Activated T-helper 1 cell treated with anti-CD3 and anti-CD28 coated beads, Interleukin-12 subunit alpha, Interleukin-12 subunit beta, Interleukin-2, Interleukin-4 antibody, amounts not matched to agents 30 ng/mL and 10 ng/mL and 1 ng/mL, durations not matched to agents 14 hours and 24 hours and 36 hours (primary cell): Measurements from ENCODE around the gene ADARB2. TPM values are rescaled to one million over a fixed set of nuclear protein-coding genes. Genes with fewer than 3 reads are reported as not detected.

Experiments used
- DNase-seq: peaks from one replicate; pipeline ENCODE4 v3.0.0; 2021; ENCODE audit warnings: low spot score
- H3K27ac Mint-ChIP-seq: one replicate; pipeline ENCODE4 v1.8.0; 2021; ENCODE audit warnings: mild to moderate bottlenecking, mixed read lengths
- H3K27me3 Mint-ChIP-seq: one replicate; pipeline ENCODE4 v1.8.0; 2022; ENCODE audit warnings: mild to moderate bottlenecking, moderate library complexity, mixed read lengths; ENCODE audit not compliant: insufficient read depth
- H3K36me3 Mint-ChIP-seq: one replicate; pipeline ENCODE4 v1.8.0; 2021; ENCODE audit warnings: low read depth, mixed read lengths
- H3K4me1 Mint-ChIP-seq: one replicate; pipeline ENCODE4 v1.8.0; 2021; ENCODE audit warnings: low read depth, mixed read lengths
- H3K4me3 Mint-ChIP-seq: one replicate; pipeline ENCODE4 v1.8.0; 2021; ENCODE audit warnings: mild to moderate bottlenecking, moderate library complexity, mixed read lengths
- H3K9me3 Mint-ChIP-seq: one replicate; pipeline ENCODE4 v1.8.0; 2021; ENCODE audit warnings: mixed read lengths
- intact Hi-C: fragments of 100-400 bp; cut with micrococcal nuclease; formaldehyde crosslinking; loops from one replicate; pipeline ENCODE4 v1.15.1; 2024
- total RNA-seq: library from RNA; stranded (reverse); gene quantifications from 2 replicates; pipeline ENCODE4 v1.2.3, GENCODE V29; 2022

Gene ADARB2
- total RNA-seq, 1 donor from 2014 or later, result 0.05 TPM

DNA sequence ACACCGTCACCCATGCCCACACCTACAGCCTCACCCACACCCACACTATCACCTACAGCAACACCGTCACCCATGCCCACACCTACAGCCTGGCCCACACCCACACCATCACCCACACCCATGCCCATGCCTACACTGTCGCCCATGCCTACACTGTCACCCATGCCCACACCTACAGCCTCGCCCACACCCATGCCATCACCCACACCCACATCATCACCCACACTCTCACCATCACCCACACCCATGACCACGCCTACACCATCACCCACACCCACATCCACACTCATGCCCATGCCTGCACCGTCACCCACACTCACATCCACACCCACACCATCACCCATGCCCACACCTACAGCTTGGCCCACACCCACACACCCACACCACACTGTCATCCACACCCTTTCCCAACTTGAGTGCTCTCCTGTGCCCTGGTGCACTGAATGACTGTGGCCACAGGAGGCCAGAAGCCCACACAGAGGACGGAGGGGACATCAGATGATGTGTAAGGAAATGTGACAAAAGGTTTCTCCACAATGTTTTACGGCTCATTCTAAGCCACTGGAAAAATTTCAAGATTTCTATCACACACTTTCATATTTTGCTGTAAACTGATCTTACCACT lies 527.9 kb downstream of the ADARB2 start:
- H3K27me3 Mint-ChIP-seq, result no peaks in the 10 kb centered on the region
- no peak overlapping the region for H3K27ac Mint-ChIP-seq
- H3K9me3 Mint-ChIP-seq, result no peaks in the 10 kb centered on the region
- DNase-seq, result no peak
- peaks cover 5% of the 10 kb centered on the region for H3K4me1 Mint-ChIP-seq
- H3K36me3 Mint-ChIP-seq, result no peaks in the 10 kb centered on the region
- intact Hi-C loops, result no loop called here
- no peak overlapping the region for H3K4me3 Mint-ChIP-seq

DNA sequence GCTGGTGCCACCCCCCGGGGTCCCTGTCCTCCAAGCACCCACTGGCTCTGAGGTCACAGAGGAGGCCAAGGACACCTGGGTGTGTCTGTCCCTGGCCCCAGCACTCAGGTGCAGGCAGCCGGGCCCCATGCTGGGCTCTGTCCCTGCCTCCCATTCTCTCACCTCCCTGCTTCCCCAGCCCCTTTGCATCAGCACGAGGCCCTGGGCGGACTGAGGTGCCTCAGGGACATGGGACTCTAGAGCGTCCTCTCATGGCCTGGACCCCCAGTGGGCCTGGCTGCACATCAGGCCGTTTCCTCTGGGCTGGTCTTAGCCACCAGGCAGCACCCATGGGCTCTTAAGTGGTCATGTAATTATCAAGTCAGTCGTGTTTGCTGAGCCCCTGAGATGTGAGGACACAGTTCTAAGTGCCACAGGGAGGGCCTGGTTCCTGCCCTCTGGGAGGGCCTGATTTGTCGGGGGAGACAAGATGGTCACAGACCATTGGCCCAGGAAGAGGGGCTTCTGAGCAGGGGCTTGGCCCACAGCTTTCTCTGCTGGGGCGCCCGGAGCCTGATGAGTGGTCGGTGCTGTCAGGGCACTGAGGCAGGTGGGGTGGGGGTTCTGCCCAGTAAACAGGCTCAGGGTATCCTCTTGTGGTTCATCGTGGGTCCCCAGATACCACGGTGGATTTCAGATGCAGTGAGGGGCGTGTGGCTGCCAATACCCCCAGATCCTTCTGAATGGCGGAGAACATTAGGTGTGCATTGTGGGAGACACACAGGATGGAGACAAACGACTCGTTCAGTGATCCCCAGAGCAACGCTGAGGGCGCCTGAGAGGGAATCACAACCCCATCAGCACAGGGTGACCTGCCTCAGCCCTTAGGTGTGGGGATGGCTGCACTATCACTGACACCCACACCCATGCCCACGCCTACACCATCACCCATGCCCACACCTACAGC lies 528.7 kb downstream of the ADARB2 start:
- Mint-ChIP-seq H3K27ac (no peak overlapping the region), H3K27me3 (no peaks in the 10 kb centered on the region), H3K4me3 (no peak overlapping the region), H3K9me3 (no peaks in the 10 kb centered on the region), H3K36me3 (no peaks in the 10 kb centered on the region), H3K4me1 (peaks cover 5% of the 10 kb centered on the region)
- DNase-seq, result no peak
- intact Hi-C loops, result no loop called here

- Mint-ChIP-seq H3K27me3 (no peaks in the 10 kb centered on the region), H3K4me1 (peaks cover 5% of the 10 kb centered on the region), H3K27ac (no peak overlapping the region), H3K9me3 (no peaks in the 10 kb centered on the region), H3K36me3 (no peaks in the 10 kb centered on the region), H3K4me3 (no peak overlapping the region)
- no peak for DNase-seq
- intact Hi-C loops, result no loop called here
These were observed 530.7 kb downstream of the ADARB2 start for GRCh38 chr10:1206601-1207000.

DNA sequence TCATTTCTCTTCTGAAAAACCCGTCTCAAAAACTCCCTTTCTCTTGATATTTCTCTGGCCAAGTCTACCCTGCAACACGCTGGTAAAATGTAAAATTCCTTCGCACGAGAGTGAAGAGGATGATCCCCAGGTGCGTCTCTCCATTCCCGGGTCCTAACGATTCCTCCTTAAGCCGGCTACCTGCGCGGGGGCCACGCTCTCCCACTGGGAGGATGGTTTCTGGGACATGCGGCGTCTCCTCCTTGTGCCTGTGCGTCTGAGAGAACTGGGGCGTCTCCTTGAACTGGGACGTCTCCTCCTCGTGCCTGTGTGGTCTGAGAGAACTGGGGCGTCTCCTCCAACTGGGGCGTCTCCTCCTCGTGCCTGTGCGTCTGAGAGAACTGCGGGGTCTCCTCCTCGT lies 531.2 kb downstream of the ADARB2 start:
- Mint-ChIP-seq H3K9me3 (no peaks in the 10 kb centered on the region), H3K4me1 (peaks cover 5% of the 10 kb centered on the region)
- intact Hi-C loops, result no loop called here

GRCh38 chr10:1205450-1206030 lies 531.8 kb downstream of the ADARB2 start:
- H3K4me1 Mint-ChIP-seq, result peaks cover 5% of the 10 kb centered on the region
- DNase-seq, result no peak
- H3K27me3 Mint-ChIP-seq, result no peaks in the 10 kb centered on the region
- intact Hi-C loops, result no loop called here
- no peaks in the 10 kb centered on the region for H3K36me3 Mint-ChIP-seq
- H3K27ac Mint-ChIP-seq, result no peak overlapping the region
- H3K9me3 Mint-ChIP-seq, result no peaks in the 10 kb centered on the region
- no peak overlapping the region for H3K4me3 Mint-ChIP-seq

More for the DNA sequence above, 531.2 kb downstream of the ADARB2 start:
- no peaks in the 10 kb centered on the region for H3K36me3 Mint-ChIP-seq
- no peak overlapping the region for H3K27ac Mint-ChIP-seq
- H3K4me3 Mint-ChIP-seq, result no peak overlapping the region
- no peak for DNase-seq
- H3K27me3 Mint-ChIP-seq, result no peaks in the 10 kb centered on the region

GRCh38 chr10:1204434-1205326 lies 532.6 kb downstream of the ADARB2 start:
- no peaks in the 10 kb centered on the region for H3K36me3 Mint-ChIP-seq
- peaks cover 3% of the 10 kb centered on the region for H3K4me1 Mint-ChIP-seq
- H3K27ac Mint-ChIP-seq, result no peak overlapping the region
- DNase-seq, result no peak
- no peaks in the 10 kb centered on the region for H3K9me3 Mint-ChIP-seq
- intact Hi-C loops, result no loop called here
- H3K4me3 Mint-ChIP-seq, result no peak overlapping the region
- no peaks in the 10 kb centered on the region for H3K27me3 Mint-ChIP-seq

DNA sequence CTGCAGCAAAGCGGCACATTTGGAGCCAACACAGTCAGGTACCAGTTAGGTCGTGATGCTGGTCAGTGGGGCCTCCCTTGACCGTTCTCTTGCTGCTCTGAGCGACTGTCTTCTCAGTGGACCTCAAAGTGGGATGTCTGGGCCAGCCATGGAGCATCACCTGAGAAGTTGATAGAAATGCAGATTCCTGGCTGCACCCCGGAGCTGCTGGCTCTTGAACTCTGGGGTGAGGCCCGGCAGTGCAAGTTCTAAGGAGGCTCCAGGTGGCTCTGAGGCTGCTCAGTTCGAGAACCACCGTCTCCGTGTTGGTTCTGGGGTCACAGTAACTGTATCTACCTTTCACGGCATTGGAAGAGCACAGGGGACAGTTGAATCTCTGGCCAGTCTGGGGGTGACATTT lies 533.6 kb downstream of the ADARB2 start:
- Mint-ChIP-seq H3K27ac (no peak overlapping the region), H3K9me3 (no peaks in the 10 kb centered on the region), H3K36me3 (no peaks in the 10 kb centered on the region), H3K27me3 (no peaks in the 10 kb centered on the region), H3K4me1 (no peaks in the 10 kb centered on the region), H3K4me3 (no peak overlapping the region)
- intact Hi-C loops, result no loop called here
- DNase-seq, result no peak

DNA sequence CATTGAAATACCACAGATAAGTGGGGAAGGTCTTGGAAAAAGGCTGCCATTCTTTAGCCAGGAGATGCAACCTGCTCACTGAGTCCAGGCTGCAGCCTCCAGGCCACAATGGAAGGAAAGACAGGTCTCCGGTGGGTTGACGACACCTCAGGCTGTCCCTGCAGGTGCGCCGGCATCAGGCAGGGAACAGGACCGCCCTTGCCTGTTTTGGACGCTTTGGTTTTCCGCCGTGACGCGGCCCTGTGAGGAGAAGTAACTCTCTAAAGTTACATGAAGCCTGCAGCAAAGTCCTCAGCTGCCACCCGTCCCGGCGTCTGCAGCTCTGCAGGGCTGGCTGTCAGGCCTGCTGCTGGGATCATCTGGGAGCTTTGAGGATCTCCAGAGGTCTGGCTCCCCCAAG lies 534.1 kb downstream of the ADARB2 start:
- DNase-seq, result no peak
- peaks cover 2% of the 10 kb centered on the region for H3K27me3 Mint-ChIP-seq

GRCh38 chr10:1202343-1202742 lies 535.0 kb downstream of the ADARB2 start:
- H3K36me3 Mint-ChIP-seq, result no peaks in the 10 kb centered on the region
- H3K27me3 Mint-ChIP-seq, result peaks cover 11% of the 10 kb centered on the region
- DNase-seq, result no peak
- no peaks in the 10 kb centered on the region for H3K4me1 Mint-ChIP-seq
- intact Hi-C loops, result no loop called here
- H3K9me3 Mint-ChIP-seq, result no peaks in the 10 kb centered on the region
- H3K27ac Mint-ChIP-seq, result no peak overlapping the region
- H3K4me3 Mint-ChIP-seq, result no peak overlapping the region

More for the DNA sequence above, 534.1 kb downstream of the ADARB2 start:
- Mint-ChIP-seq H3K4me3 (no peak overlapping the region), H3K36me3 (no peaks in the 10 kb centered on the region), H3K9me3 (no peaks in the 10 kb centered on the region), H3K27ac (no peak overlapping the region), H3K4me1 (no peaks in the 10 kb centered on the region)
- intact Hi-C loops, result no loop called here

DNA sequence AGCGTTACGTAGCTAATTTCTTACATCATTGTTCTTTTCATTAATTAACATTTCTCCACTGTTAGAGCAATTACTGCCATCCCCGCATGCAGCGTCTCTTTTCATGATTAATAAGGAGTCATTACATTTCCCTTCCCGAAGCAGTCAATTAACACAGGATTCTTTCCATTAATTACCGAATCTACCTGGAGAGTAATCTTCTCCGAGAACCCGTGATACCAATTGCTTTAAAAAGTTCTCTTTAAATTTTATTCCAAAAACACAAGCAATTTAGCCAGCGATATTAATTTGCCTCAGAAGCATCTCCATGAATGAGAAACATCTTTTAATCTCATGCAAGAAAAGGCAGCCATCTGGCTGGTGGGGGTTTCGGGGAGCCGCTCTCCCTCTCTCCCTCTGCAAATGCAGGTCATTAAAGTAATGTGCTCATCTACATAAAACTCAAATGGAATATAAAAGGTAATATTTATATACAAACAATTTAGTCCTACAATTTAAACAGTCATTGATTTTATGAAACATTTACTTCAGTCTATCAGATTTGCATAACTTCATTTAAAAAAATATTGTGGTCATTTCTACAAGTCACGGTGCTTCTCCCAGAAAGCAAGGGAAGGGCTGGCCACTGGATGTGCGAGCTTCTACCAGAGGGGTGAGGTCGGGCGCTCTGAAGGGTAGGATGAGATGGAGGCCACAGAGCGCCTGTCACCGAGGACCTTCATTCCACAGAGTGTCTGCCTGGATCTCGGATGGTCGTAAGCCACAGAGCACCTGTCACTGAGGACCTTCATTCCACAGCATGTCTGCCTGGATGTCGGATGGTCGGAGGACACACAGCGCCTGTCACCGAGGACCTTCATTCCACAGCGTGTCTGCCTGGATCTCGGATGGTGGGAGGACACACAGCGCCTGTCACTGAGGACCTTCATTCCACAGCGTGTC lies 536.2 kb downstream of the ADARB2 start:
- Mint-ChIP-seq H3K27ac (no peak overlapping the region), H3K27me3 (peaks cover 15% of the 10 kb centered on the region), H3K9me3 (no peaks in the 10 kb centered on the region), H3K36me3 (no peaks in the 10 kb centered on the region), H3K4me3 (no peak overlapping the region), H3K4me1 (no peaks in the 10 kb centered on the region)
- no peak for DNase-seq
- intact Hi-C loops, result no loop called here

GRCh38 chr10:1199897-1200721 lies 537.2 kb downstream of the ADARB2 start:
- H3K4me3 Mint-ChIP-seq, result no peak overlapping the region
- DNase-seq, result no peak
- no peaks in the 10 kb centered on the region for H3K9me3 Mint-ChIP-seq
- H3K27ac Mint-ChIP-seq, result no peak overlapping the region
- H3K36me3 Mint-ChIP-seq, result no peaks in the 10 kb centered on the region
- H3K27me3 Mint-ChIP-seq, result peaks cover 17% of the 10 kb centered on the region
- intact Hi-C loops, result no loop called here
- no peaks in the 10 kb centered on the region for H3K4me1 Mint-ChIP-seq
